Measurements from ENCODE around the gene ZACN. TPM values are rescaled to one million over a fixed set of nuclear protein-coding genes. Genes with fewer than 3 reads are reported as not detected.

The ZACN gene
- polyA plus RNA-seq, 1 donor from 2014 or later, result not detected

GRCh38 chr17:76048025-76048605, 30.9 kb upstream of the ZACN start:
- Histone ChIP-seq H3F3A (ENCODE audit: insufficient read depth, low read length, poor library complexity, severe bottlenecking) (no peaks in the 10 kb centered on the region), H3K9me2 (ENCODE audit: insufficient read depth, low read length) (no peaks in the 10 kb centered on the region), H2AFZ (ENCODE audit: low read depth, low read length) (no peak overlapping the region), H3K4me2 (ENCODE audit: low read length) (no peak overlapping the region), H3K27me3 (ENCODE audit: insufficient read depth, low read depth, low read length) (no peaks in the 10 kb centered on the region), H3K9ac (ENCODE audit: low read length) (no peak overlapping the region), H3K36me3 (ENCODE audit: insufficient read depth, low read length) (no peaks in the 10 kb centered on the region), H3K79me2 (replicated peaks; ENCODE audit: insufficient read depth, low read length) (no peaks in the 10 kb centered on the region), H3K27ac (ENCODE audit: low read length) (no peak overlapping the region), H3K4me3 (ENCODE audit: low read length) (no peak overlapping the region), H4K20me1 (ENCODE audit: insufficient read depth) (no peaks in the 10 kb centered on the region), H3K9me3 (ENCODE audit: low read length) (no peaks in the 10 kb centered on the region)
- no peak for TF ChIP-seq EP300 (conservative IDR thresholded peaks at IDR 0.05; ENCODE audit: poor library complexity, severe bottlenecking)
- TF ChIP-seq REST (IDR thresholded peaks at IDR 0.05; ENCODE audit: borderline replicate concordance), result no peak
- no peak for TF ChIP-seq TAF1 (IDR thresholded peaks at IDR 0.05; ENCODE audit: low read depth)
- no peak for TF ChIP-seq POLR2AphosphoS5 (IDR thresholded peaks at IDR 0.05)
- TF ChIP-seq MXI1 (conservative IDR thresholded peaks at IDR 0.05; ENCODE audit: poor library complexity, severe bottlenecking), result no peak
- TF ChIP-seq RAD21 (conservative IDR thresholded peaks at IDR 0.05), result no peak
- TF ChIP-seq EZH2 (IDR thresholded peaks at IDR 0.05; ENCODE audit: borderline replicate concordance, insufficient read depth, low read length, poor library complexity, severe bottlenecking), result no peak
- no peak for TF ChIP-seq SMC3 (conservative IDR thresholded peaks at IDR 0.05; ENCODE audit: poor library complexity)
- TF ChIP-seq CTCF (IDR thresholded peaks at IDR 0.05; ENCODE audit: poor library complexity, severe bottlenecking), result no peak

- Histone ChIP-seq H3K4me2 (ENCODE audit: low read length) (no peak overlapping the region), H3K9me2 (ENCODE audit: insufficient read depth, low read length) (no peaks in the 10 kb centered on the region), H3K27ac (ENCODE audit: low read length) (no peak overlapping the region), H3F3A (ENCODE audit: insufficient read depth, low read length, poor library complexity, severe bottlenecking) (no peaks in the 10 kb centered on the region), H3K4me3 (ENCODE audit: low read length) (no peak overlapping the region), H2AFZ (ENCODE audit: low read depth, low read length) (no peak overlapping the region), H3K27me3 (ENCODE audit: insufficient read depth, low read depth, low read length) (no peaks in the 10 kb centered on the region), H3K79me2 (replicated peaks; ENCODE audit: insufficient read depth, low read length) (no peaks in the 10 kb centered on the region), H3K36me3 (ENCODE audit: insufficient read depth, low read length) (no peaks in the 10 kb centered on the region), H3K9me3 (ENCODE audit: low read length) (no peaks in the 10 kb centered on the region), H3K9ac (ENCODE audit: low read length) (no peak overlapping the region), H4K20me1 (ENCODE audit: insufficient read depth) (no peaks in the 10 kb centered on the region)
- TF ChIP-seq MXI1 (conservative IDR thresholded peaks at IDR 0.05; ENCODE audit: poor library complexity, severe bottlenecking) (no peak), REST (IDR thresholded peaks at IDR 0.05; ENCODE audit: borderline replicate concordance) (no peak), SMC3 (conservative IDR thresholded peaks at IDR 0.05; ENCODE audit: poor library complexity) (no peak), POLR2AphosphoS5 (IDR thresholded peaks at IDR 0.05) (no peak), RAD21 (conservative IDR thresholded peaks at IDR 0.05) (no peak)
Measured at GRCh38 chr17:76048711-76049110, 30.3 kb upstream of the ZACN start.

Data from neural cell (in vitro differentiated cells).